Measurements from ENCODE around the gene GPR17.

GPR17 gene

DNA sequence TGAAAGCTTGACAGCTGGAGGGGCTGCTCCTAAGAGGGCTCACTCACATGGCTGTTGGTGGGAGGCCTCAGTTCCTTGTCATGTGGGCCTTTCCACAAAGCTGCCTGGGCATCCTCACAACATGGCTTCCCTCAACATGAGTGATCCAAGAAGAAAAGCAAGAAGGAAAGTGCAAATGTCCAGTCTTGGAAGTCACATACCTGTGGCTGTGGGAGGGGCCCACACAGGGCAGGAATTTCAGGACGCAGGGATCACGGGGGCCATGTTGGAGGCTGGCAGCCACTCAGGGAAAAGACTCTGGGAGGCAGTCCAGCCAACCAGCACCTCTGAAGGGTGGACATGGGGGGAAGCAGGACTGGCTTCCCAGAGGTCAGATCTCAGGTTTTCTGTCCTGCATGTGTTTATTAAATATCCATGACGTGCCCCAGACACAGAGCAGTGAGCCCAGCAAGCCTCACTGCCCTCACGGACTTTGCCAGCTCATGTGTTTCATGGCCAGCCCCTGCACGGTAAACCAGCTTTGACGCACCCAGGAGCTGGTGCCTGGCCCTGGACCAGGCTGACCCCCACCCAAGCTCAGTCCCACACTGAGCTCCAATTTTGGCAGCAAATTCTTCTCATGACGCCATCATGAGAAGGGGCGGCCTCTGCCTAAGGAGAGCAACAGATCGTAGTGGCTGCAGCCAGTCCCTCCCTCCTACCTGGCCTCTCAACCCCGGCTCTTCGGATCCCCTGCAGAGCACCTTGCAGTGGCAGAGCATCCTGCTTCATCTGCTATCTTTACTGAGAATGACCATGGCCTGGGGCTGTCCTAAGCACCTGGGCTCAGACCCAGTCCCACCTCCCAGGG, 34.7 kb upstream of the GPR17 start:
- Histone ChIP-seq H3K27me3 (no peaks in the 10 kb centered on the region), H3K27ac (no peak overlapping the region), H3K9me3 (peaks cover 0 to 30% (median 15%) of the 10 kb centered on the region in 3 donors), H3K4me1 (no peaks in the 10 kb centered on the region), H3K4me3 (no peak overlapping the region), H3K36me3 (no peaks in the 10 kb centered on the region)
- peak in 1 of 2 donors; percentile 52 for DNase-seq
- intact Hi-C loops (cut with DNase I; ENCODE audit: low total_unique reads) = no loop called here
- TF ChIP-seq, protein P1, sequence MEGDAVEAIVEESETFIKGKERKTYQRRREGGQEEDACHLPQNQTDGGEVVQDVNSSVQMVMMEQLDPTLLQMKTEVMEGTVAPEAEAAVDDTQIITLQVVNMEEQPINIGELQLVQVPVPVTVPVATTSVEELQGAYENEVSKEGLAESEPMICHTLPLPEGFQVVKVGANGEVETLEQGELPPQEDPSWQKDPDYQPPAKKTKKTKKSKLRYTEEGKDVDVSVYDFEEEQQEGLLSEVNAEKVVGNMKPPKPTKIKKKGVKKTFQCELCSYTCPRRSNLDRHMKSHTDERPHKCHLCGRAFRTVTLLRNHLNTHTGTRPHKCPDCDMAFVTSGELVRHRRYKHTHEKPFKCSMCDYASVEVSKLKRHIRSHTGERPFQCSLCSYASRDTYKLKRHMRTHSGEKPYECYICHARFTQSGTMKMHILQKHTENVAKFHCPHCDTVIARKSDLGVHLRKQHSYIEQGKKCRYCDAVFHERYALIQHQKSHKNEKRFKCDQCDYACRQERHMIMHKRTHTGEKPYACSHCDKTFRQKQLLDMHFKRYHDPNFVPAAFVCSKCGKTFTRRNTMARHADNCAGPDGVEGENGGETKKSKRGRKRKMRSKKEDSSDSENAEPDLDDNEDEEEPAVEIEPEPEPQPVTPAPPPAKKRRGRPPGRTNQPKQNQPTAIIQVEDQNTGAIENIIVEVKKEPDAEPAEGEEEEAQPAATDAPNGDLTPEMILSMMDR (IDR thresholded peaks at IDR 0.05) = no peak

DNA sequence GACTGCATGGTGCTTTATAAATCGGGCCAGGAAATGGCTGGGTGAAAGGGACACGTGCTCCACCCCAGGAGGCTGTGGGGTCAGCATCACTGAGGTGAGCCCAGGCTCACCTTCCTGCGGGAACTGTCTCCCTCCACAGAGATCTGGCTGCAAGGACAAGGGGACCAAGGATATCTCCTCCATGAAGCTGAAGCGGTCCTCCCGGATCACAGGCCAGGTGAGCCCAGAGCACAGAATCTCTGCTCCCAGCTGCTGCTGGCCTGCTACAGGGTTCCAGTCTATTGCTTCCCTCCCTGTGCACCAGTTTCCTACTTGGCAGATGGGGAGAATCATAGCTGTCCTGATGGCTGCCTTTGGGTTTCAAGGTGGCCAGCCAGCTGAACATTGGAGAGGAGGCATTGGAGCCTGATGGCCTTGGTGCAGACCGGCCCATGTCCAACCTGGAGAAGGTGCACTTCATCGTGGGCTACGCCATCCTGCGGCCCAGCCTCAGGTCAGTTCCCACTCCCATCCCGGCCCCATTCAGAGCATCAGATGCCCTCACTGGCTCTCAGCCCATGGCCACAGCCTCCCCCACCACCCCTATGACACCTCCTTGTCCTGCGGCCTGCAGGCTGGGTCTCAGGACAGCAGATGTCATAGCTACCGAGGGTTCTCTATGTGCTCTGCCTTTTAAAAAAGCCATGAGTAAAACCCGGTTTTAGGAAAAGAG, 33.7 kb upstream of the GPR17 start:
- Histone ChIP-seq H3K27ac (no peak overlapping the region), H3K36me3 (no peaks in the 10 kb centered on the region), H3K4me1 (no peaks in the 10 kb centered on the region), H3K9me3 (peaks cover 0 to 30% (median 15%) of the 10 kb centered on the region in 3 donors), H3K4me3 (no peak overlapping the region), H3K27me3 (no peaks in the 10 kb centered on the region)
- TF ChIP-seq, protein P1 (IDR thresholded peaks at IDR 0.05) = no peak
- intact Hi-C loops (cut with DNase I; ENCODE audit: low total_unique reads) = no loop called here
- DNase-seq = peak in 1 of 2 donors; percentile 44

DNA sequence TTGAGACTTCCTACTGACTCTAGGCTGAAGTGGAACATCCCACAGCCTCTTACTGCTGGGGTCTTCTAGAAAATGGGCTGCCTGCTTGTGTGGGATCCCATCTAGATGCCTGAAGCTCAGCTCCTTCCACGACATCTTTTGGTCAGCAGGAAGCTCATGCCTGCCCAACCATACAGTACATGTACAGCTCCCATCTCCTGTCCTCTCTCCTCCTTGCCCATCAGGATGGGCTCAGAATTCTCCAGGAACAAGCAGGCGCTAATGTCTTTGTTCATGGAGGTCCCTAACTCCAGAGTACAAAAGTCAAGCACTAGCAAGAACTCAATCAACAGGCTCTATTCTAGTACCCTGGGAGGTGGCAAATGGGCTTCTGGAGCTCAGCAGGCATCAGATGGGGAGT, 31.7 kb upstream of the GPR17 start:
- no peak for DNase-seq

DNA sequence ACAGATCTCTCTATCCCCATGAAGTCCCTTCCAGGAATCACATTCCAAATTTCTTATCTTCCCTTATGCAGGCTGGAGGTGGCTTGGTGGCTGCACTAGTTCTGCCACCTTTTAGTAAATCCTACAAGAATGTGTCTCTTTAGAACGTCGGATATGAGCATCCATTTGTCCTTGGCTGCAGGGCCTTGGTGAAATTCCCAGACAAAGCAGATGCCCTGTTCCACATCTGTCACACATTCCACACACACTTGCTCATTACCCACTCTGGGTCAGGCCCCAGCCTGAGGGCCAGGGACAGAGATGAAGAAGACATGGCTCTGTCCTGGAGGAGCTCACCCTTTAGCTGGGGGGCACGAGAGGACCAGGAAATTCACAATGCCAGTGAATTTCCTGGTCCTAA, 31.2 kb upstream of the GPR17 start:
- Histone ChIP-seq H3K4me1 (no peaks in the 10 kb centered on the region), H3K27ac (no peak overlapping the region), H3K9me3 (peaks cover 0 to 30% (median 15%) of the 10 kb centered on the region in 3 donors), H3K4me3 (no peak overlapping the region), H3K27me3 (no peaks in the 10 kb centered on the region), H3K36me3 (no peaks in the 10 kb centered on the region)
- TF ChIP-seq, protein P1 (IDR thresholded peaks at IDR 0.05) = no peak
- intact Hi-C loops (cut with DNase I; ENCODE audit: low total_unique reads) = no loop called here
- no peak for DNase-seq

More for the DNA sequence above, 31.7 kb upstream of the GPR17 start:
- peaks cover 0 to 30% (median 15%) of the 10 kb centered on the region in 3 donors for H3K9me3 ChIP-seq
- H3K4me3 ChIP-seq = no peak overlapping the region
- H3K27me3 ChIP-seq = no peaks in the 10 kb centered on the region
- H3K27ac ChIP-seq = no peak overlapping the region
- no peaks in the 10 kb centered on the region for H3K36me3 ChIP-seq
- TF ChIP-seq, protein P1 (IDR thresholded peaks at IDR 0.05) = no peak
- intact Hi-C loops (cut with DNase I; ENCODE audit: low total_unique reads) = no loop called here
- H3K4me1 ChIP-seq = no peaks in the 10 kb centered on the region

DNA sequence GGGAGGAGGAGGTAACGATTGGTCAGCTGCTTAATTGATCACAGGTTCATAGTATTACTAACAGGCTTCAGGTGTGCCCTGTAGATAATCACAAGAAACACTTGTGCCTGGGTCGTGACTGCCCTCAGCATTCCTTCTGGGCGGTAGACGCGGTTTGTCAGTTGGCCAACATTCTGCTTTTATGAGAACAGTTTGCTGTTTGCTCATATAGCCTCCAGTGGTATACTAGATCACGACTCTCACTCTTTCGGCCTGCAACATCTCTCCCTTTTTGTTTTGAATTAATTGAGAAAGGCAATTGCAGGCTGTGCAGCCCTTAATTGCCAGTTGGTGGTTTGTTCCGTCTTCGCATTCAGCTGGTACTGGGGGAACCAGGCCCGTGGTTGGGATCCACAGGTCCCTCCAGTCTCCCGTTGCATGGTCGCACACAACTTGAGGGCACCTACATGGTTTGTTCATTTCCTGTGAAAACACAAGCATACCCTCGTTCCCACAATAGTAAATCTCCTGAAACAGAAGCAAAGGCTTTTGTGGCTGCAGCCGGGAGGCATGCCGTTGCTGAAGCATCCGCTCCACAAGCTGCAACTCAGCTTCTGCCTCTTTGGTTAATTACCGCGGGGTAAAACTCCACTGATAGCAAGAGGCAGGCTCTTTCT, 30.3 kb upstream of the GPR17 start:
- no peak overlapping the region for H3K4me3 ChIP-seq
- no peak overlapping the region for H3K27ac ChIP-seq
- no peaks in the 10 kb centered on the region for H3K36me3 ChIP-seq
- H3K9me3 ChIP-seq = peaks cover 0 to 30% (median 15%) of the 10 kb centered on the region in 3 donors
- intact Hi-C loops (cut with DNase I; ENCODE audit: low total_unique reads) = no loop called here
- no peaks in the 10 kb centered on the region for H3K27me3 ChIP-seq
- DNase-seq = no peak
- TF ChIP-seq, protein P1 (IDR thresholded peaks at IDR 0.05) = no peak
- H3K4me1 ChIP-seq = no peaks in the 10 kb centered on the region

All from tibial artery (tissue), 4 donors.